Neural cell (in vitro differentiated cells): Measurements from ENCODE around the gene SLAMF6. TPM values are rescaled to one million over a fixed set of nuclear protein-coding genes. Genes with fewer than 3 reads are reported as not detected.

Source experiments
- H2AFZ ChIP-seq: fragments of 200-600, 300-800 bp; sonication (generic), shearing (Covaris generic); 2 replicates; pipeline ENCODE4 v1.6.0; 2014; ENCODE audit warnings: low read depth, mild to moderate bottlenecking, antibody characterized with exemption, low read length, moderate library complexity
- H3F3A ChIP-seq: fragments of 200-600 bp; shearing (Covaris generic); 2 replicates; pipeline ENCODE4 v1.6.1; 2016; ENCODE audit warnings: mild to moderate bottlenecking, moderate library complexity, mixed read lengths, antibody characterized with exemption, low read length; ENCODE audit not compliant: insufficient read depth, poor library complexity, severe bottlenecking
- H3K27ac ChIP-seq: fragments of 200-600, 300-800 bp; sonication (generic), shearing (Covaris generic); 2 replicates; pipeline ENCODE4 v1.5.1; 2014; ENCODE audit warnings: mild to moderate bottlenecking, low read length, moderate library complexity
- H3K27me3 ChIP-seq: fragments of 300-800, 200-600 bp; sonication (generic), shearing (Covaris generic); 2 replicates; pipeline ENCODE4 v1.6.0; 2014; ENCODE audit warnings: mild to moderate bottlenecking, low read depth, low read length, moderate library complexity; ENCODE audit not compliant: insufficient read depth
- H3K36me3 ChIP-seq: fragments of 300-800, 200-600 bp; sonication (generic), shearing (Covaris generic); 2 replicates; pipeline ENCODE4 v1.5.1; 2014; ENCODE audit warnings: mild to moderate bottlenecking, antibody characterized with exemption, low read length, moderate library complexity; ENCODE audit not compliant: insufficient read depth
- H3K4me2 ChIP-seq: fragments of 300-800, 200-600 bp; sonication (generic), shearing (Covaris generic); 2 replicates; pipeline ENCODE4 v1.6.0; 2014; ENCODE audit warnings: mild to moderate bottlenecking, low read length
- H3K4me3 ChIP-seq: fragments of 300-800, 200-600 bp; sonication (generic), shearing (Covaris generic); 2 replicates; pipeline ENCODE4 v1.5.1; 2014; ENCODE audit warnings: mild to moderate bottlenecking, low read length, moderate library complexity
- H3K79me2 ChIP-seq: fragments of 200-600 bp; shearing (Covaris generic); replicated peaks from 2 replicates; pipeline ENCODE4 v1.6.0; 2014; ENCODE audit warnings: mild to moderate bottlenecking, low read length, moderate library complexity; ENCODE audit not compliant: insufficient read depth
- H3K9ac ChIP-seq: fragments of 300-800, 200-600 bp; sonication (generic), shearing (Covaris generic); 2 replicates; pipeline ENCODE4 v1.6.1; 2016; ENCODE audit warnings: mild to moderate bottlenecking, low read length, mixed read lengths
- H3K9me2 ChIP-seq: fragments of 200-600 bp; shearing (Covaris generic); 2 replicates; pipeline ENCODE4 v1.6.1; 2016; ENCODE audit warnings: mild to moderate bottlenecking, low read length, mixed read lengths; ENCODE audit not compliant: insufficient read depth
- H3K9me3 ChIP-seq: fragments of 200-600, 300-800 bp; sonication (generic), shearing (Covaris generic); 2 replicates; pipeline ENCODE4 v1.6.1; 2016; ENCODE audit warnings: mild to moderate bottlenecking, mixed run types, low read length, moderate library complexity, mixed read lengths
- H4K20me1 ChIP-seq: fragments of 200-600 bp; shearing (Covaris generic); 2 replicates; pipeline ENCODE4 v1.6.1; 2016; ENCODE audit warnings: mild to moderate bottlenecking, mixed run types; ENCODE audit not compliant: insufficient read depth
- CTCF ChIP-seq: fragments of 450-650 bp; IDR thresholded peaks from 2 replicates; pipeline ENCODE4 v1.5.1; 2014; ENCODE audit warnings: antibody characterized with exemption, mild to moderate bottlenecking, moderate library complexity; ENCODE audit not compliant: poor library complexity, severe bottlenecking
- EP300 ChIP-seq: fragments of 450-650 bp; conservative IDR thresholded peaks from 2 replicates; pipeline ENCODE4 v1.6.1; 2014; ENCODE audit warnings: antibody characterized with exemption, mild to moderate bottlenecking, moderate library complexity; ENCODE audit not compliant: poor library complexity, severe bottlenecking
- EZH2 ChIP-seq: fragments of 200-600, 300-800 bp; shearing (Covaris generic), sonication (generic); IDR thresholded peaks from 2 replicates; pipeline ENCODE4 v1.6.1; 2014; ENCODE audit warnings: antibody characterized with exemption, low read length, borderline replicate concordance, mild to moderate bottlenecking; ENCODE audit not compliant: insufficient read depth, poor library complexity, severe bottlenecking
- MXI1 ChIP-seq: fragments of 450-650 bp; conservative IDR thresholded peaks from 2 replicates; pipeline ENCODE4 v1.6.1; 2014; ENCODE audit warnings: antibody characterized with exemption, mild to moderate bottlenecking; ENCODE audit not compliant: poor library complexity, severe bottlenecking
- POLR2AphosphoS5 ChIP-seq: IDR thresholded peaks from 2 replicates; pipeline ENCODE4 v1.6.1; 2012
- RAD21 ChIP-seq: fragments of 450-650 bp; conservative IDR thresholded peaks from 2 replicates; pipeline ENCODE4 v1.6.1; 2014; ENCODE audit warnings: antibody characterized with exemption, mild to moderate bottlenecking, moderate library complexity
- REST ChIP-seq: IDR thresholded peaks from 2 replicates; pipeline ENCODE4 v1.6.1; 2012; ENCODE audit warnings: borderline replicate concordance
- SMC3 ChIP-seq: fragments of 450-650 bp; conservative IDR thresholded peaks from 2 replicates; pipeline ENCODE4 v1.6.1; 2014; ENCODE audit warnings: antibody characterized with exemption, mild to moderate bottlenecking, moderate library complexity; ENCODE audit not compliant: poor library complexity
- TAF1 ChIP-seq: IDR thresholded peaks from 2 replicates; pipeline ENCODE4 v1.6.1; 2012; ENCODE audit warnings: low read depth
- polyA plus RNA-seq: library from polyadenylated mRNA; depleted of rRNA; stranded (reverse); fragments of >200 nt; gene quantifications from 2 replicates; pipeline ENCODE4 v1.2.3, GENCODE V29; 2014

SLAMF6 gene
- polyA plus RNA-seq, 1 donor from 2014 or later, result not detected

- Histone ChIP-seq H3K4me2 (no peak overlapping the region), H3F3A (no peaks in the 10 kb centered on the region), H3K9me2 (no peaks in the 10 kb centered on the region), H3K9ac (no peak overlapping the region), H3K36me3 (no peaks in the 10 kb centered on the region), H2AFZ (no peak overlapping the region), H3K27ac (no peak overlapping the region), H3K4me3 (no peak overlapping the region), H3K79me2 (no peaks in the 10 kb centered on the region), H3K27me3 (no peaks in the 10 kb centered on the region), H4K20me1 (no peaks in the 10 kb centered on the region), H3K9me3 (no peaks in the 10 kb centered on the region)
- TF ChIP-seq TAF1 (no peak), REST (no peak), EP300 (no peak), POLR2AphosphoS5 (no peak), SMC3 (no peak), EZH2 (no peak), CTCF (no peak), RAD21 (no peak), MXI1 (no peak)
These were observed 25.1 kb upstream of the SLAMF6 start for GRCh38 chr1:160548183-160548582.

- Histone ChIP-seq H4K20me1 (no peaks in the 10 kb centered on the region), H3K36me3 (no peaks in the 10 kb centered on the region), H3K27me3 (no peaks in the 10 kb centered on the region), H3K4me2 (no peak overlapping the region), H3F3A (no peaks in the 10 kb centered on the region), H3K9me3 (no peaks in the 10 kb centered on the region), H3K79me2 (no peaks in the 10 kb centered on the region), H3K9me2 (no peaks in the 10 kb centered on the region), H3K9ac (no peak overlapping the region), H2AFZ (no peak overlapping the region), H3K4me3 (no peak overlapping the region), H3K27ac (no peak overlapping the region)
- no peak for TF ChIP-seq EZH2
- TF ChIP-seq CTCF, result no peak
- no peak for TF ChIP-seq REST
- TF ChIP-seq TAF1, result no peak
- no peak for TF ChIP-seq POLR2AphosphoS5
- no peak for TF ChIP-seq EP300
- TF ChIP-seq SMC3, result no peak
These were observed 24.4 kb upstream of the SLAMF6 start for GRCh38 chr1:160547422-160547821.
